NCI-H510A (cell line): ENCODE measurements around the gene GAS7.

Experiments used
- DNase-seq: peaks from one replicate; lab custom pipeline; 2025; lab: John Stamatoyannopoulos, UW

GAS7 gene

DNA sequence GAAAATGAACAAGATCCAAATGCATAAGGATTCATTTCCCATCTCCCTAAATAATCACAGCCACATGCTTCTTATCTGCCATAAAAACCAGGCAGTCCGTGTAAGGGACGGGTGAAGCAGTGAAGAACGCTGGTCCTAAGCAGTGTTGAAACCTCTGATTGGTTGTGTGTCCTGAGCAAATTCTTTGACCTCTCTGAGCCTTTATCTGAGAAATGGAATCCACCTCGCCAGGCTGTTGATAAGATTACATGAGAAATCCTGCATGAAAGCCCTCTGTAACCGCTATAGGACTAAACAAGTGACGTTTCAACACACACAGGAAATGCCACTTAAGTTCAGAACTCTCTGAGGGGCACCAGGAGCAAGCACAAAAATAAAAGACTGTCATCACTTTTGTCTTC lies 26.8 kb downstream of the GAS7 start:
- DNase-seq, result no peak

GRCh38 chr17:10171122-10171571 lies 27.3 kb downstream of the GAS7 start:
- DNase-seq, result no peak

- DNase-seq, result no peak
Observed at GRCh38 chr17:10170233-10170632, 28.2 kb downstream of the GAS7 start.

DNA sequence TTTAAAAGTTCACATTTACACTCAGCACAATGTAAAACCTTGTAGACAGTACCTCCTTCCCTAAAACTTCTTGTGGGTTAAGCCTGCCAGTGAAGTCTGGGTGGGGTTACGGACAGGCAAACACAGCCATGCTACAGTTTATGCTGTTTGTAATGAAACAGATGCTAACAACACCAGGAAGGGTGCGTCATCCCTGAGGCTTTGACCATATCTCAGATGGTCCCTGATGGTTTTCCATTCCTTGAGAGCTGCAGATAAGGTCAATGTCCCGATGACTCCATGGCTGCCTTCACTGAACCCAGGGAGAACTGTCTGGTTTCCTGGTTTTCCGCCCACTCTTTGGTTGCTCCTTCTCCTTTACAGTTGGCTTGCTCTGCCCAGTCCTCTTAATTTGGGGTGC lies 29.1 kb downstream of the GAS7 start:
- no peak for DNase-seq

GRCh38 chr17:10166176-10166935 lies 32.0 kb downstream of the GAS7 start:
- DNase-seq, result no peak

- no peak for DNase-seq
Observed at GRCh38 chr17:10162096-10162495, 36.3 kb downstream of the GAS7 start.

DNA sequence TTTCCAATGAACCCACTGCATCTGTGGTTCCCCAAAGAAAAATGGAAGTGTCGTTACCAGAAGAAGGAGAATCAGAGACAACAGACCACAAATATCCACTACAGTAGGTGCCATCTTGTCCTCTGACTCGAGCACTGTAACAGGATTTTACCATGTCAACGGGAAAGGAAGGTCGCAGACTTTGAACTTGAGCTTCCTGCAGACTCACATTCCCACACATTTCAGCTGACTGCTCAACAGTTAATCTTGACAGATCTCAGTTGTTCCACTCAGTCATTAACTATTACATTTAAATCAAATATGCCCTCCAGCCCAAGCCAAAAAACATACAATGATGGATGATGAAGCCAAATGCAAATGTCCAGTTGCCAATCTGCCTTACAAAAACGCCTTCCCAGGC lies 37.0 kb downstream of the GAS7 start:
- no peak for DNase-seq

DNA sequence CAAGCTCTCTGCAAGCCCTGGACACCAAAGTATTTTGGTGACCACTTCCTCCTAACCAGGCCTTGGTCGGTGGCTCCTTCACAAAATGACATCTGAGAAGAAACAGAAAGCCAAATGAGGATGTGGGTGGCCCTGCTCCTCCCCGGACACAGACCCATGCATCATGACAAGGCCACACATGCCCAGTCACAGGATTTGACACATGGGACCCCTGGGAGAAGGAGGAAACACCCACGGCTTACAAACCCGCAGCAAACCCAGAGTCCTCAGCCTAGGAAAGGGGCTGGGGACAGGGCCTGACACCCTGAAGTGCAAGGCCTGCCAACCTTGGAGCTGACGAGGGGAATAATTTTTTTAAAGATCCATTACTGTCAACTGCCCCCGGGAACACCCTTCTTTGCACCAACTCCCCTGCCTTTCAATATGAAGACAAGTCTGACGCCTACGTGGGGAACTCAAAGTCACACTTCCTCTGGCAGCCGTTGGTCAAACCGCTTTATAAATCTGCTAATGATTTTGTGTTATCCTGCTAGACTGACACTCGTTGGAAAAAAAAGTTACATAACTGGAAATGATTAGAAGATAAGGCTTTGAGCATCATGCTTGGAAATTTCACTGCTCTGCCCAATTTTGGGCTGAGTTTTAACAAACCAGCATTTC lies 41.3 kb downstream of the GAS7 start:
- no peak for DNase-seq

DNA sequence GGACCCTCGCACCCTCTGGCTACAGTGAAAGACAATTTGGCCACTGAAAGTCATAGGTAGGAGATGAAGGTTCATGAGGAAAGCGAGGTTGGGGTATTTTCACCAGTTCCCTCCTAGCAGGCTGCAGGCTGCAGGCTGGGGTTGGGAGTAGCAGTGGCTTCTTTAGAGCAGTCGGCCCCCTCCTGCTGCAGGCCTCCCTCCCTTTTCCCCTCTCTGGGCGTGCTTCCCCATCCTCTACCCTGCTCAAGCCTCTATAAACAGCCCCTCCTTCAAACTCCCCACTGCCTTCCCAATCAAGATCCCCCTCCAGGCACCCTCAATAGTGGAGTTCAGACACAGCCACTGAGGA lies 41.8 kb downstream of the GAS7 start:
- no peak for DNase-seq

DNA sequence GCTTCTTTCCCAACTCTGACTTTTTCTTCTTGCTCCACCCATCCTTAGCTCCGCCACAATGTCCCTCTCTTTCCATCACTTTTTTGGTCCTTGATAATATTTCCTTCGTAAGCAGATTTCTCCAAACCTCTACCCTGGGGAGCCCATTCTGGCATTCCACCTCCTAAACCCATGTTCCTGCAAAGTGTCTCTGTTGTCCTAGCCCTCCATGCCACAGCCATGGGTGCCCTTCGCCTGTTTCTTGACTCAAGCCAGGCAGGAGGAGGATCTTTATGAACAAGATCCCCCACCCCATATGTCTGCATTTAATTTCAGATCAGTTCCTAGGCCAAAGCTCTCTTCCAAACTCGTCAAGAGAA lies 42.4 kb downstream of the GAS7 start:
- no peak for DNase-seq

DNA sequence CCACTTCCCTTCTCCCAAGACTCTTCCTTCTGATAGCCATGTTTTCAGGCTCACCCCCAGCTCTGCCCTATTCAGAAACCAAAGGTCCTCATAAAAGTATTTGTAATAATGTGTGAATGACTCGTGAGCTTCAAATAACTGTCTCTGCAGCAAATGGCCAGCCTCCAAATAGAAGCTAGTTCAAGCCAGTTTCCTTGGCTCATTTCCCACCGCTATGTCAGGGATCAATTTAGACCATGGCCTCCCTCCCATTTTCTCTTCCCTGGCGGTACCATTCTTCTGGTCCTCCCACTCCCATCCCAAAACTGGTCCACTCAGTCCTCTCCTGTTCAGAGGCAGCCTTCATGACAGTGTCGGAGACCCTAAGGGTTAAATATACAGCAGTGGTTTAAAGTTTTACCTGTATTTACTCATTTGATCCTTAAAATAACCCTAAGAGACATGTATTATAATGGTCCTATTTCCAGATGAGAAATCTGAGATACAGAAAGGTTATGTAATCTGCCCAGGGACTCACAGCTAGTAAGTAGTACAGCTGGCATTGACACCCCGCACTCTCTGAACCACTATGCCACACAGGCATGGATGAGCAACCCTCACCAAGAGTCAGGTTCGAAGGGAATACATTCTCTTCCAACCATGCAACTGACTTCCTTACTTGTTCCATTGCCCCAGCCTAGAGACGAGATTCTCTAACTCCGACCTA lies 42.9 kb downstream of the GAS7 start:
- no peak for DNase-seq

DNA sequence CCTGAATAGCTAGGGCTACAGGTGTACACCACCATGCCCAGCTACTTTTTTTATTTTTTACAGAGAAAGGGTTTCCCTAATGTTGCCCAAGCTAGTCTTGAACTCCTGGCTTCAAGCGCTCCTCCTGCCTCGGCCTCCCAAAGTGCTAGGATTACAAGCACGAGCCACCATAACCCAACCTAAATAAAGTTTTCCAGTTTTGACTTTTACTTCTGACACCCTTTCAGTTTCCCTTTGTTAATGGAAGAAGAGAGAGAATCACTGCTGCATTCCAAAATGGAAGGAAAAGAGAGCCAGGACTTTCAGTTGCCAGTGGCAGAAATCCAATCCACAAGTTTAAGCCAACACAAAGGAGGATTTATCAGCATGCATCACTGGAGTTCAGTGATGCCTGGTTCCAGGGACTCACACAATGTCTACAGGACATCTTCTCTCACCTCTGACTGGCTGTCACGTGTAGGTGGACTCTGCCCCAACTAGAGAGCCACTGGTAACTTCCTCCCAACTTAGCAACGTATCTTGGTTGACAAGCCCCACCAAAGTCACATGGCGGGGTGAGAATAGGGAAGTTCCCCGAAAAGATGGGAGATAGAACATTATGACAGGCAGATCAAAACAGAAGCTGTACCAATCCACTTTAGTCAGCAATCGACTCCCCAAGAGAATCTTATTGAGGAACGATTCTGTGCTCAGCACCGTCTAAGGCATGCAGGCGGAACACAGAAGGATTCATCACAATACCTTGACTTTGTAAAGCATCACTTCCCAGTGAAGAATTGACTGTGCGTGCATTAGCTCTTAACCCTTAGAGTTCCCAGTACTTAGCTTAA lies 46.5 kb downstream of the GAS7 start:
- no peak for DNase-seq

DNA sequence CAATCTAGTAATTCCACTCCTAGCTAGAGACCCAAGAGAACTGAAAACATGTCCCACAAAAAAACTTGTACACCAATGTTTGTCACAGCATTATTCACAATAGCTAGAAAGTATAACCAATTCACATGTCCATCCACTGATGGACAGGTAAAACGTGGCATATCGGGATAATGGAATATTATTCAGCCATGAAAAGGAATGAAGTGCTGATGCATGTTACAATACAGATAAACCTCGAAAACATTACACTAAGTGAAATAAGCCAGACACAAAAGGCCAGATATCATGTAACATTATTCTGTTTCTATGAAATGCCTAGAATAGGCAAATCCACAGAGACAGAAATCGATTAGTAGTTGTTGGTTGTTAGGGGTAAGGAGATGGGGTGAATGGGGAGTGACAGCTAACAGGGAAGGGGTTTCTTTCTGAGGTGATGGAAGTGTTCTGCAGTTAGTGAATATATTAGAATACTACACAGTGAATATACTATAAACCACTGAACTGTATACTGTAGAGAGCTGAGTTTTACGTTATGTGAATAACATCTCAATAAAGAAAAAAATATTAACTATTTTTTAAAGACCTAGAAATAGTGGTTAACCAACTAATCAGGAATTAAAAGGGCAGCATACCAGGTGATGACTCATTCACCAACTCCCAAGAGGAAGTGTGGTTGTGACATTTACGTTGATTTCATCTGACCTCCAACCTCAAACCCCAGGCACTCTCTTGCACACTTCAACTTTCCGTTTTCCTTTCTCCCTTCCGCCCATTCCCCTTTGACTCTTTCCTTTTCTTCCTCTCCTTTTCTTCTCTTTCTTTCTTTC lies 48.6 kb downstream of the GAS7 start:
- no peak for DNase-seq

DNA sequence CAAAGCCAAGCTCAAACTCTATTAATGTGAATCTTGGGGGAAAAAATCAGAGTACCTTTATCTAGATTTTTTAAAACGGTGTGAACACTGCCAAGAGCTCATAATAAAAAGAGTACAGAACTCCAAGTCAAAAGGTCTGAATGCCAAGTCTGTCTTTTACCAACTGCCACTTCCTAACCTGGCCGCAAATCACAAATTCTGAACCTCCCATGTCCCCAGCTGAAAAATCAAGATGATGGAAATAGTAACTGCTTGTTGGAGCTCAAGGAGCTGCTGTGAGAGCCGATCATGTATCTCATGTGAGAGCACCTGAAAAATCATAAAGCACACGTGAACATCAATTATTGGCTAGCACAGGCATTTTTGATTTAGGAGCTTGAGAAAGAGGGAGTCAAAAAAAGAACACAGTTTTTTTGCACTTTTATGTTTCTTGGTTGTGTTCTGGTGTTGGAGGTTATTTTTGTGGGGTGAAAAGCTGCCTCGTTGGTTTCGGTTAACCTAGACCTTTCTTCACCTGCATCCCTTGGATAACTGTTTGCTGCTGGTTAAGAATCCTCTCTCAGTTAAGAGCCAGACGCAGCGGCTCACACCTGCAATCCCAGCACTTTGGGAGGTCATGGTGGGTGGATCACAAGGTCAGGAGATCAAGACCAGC lies 50.5 kb downstream of the GAS7 start:
- DNase-seq, result no peak

DNA sequence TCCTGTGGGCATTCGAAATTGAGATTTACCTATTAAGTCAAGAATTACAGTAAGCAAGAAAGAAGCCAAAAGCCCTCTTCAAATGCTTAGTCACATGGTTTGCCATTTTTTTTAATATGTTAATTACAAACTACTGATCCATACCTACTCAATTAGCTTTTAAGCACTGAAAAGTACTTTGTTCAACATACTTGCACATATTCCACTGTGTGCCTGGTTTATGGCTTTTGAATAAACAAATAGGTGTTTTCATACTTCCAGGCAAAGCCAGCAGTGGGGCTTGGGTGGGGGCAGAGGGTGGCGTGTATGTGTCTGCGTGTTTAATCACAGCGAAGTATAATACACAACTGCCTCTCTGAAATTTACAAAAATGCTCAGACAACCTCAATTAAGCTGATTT lies 51.4 kb downstream of the GAS7 start:
- DNase-seq, result no peak

DNA sequence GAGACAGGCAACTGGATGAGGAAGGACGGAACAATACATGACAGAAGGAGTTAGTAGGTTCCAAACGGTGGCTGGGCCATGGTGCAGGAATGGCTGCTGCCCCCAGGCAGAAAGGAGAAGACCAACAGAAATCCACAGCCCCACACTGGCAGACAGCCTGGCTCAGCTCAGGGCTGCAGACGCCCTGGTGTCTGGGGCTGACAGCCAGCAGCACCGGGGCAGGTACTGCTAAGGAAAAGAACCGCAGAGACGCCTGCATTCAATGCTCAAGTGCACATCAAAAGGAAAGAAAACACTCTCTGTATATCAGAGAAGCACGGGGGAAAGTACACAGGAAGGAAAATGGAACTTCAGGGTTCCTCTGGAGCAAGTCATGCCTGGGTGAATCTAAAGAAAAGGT lies 53.4 kb downstream of the GAS7 start:
- DNase-seq, result no peak

GRCh38 chr17:10144456-10144855 lies 54.0 kb downstream of the GAS7 start:
- no peak for DNase-seq

- DNase-seq, result no peak
Observed at GRCh38 chr17:10141436-10141835, 57.0 kb downstream of the GAS7 start.

GRCh38 chr17:10139577-10139976 lies 58.8 kb downstream of the GAS7 start:
- no peak for DNase-seq

- no peak for DNase-seq
Observed at GRCh38 chr17:10136258-10136981, 62.0 kb downstream of the GAS7 start.
